Thyroid gland (tissue), 4 donors: Measurements from ENCODE around the gene PDIA6. TPM values are rescaled to one million over a fixed set of nuclear protein-coding genes. Genes with fewer than 3 reads are reported as not detected.
"Not testable (repeated sequence)": the region's sequence is repeated elsewhere in the genome, so short reads cannot be mapped to it uniquely, and the experiment has no call there.

Source experiments
- DNase-seq, 2 donors: peaks; one replicate each; pipeline ENCODE4 v3.0.0-alpha.2; 2019
- H3K27ac ChIP-seq, 3 donors: fragments of 200-600 bp; sonication (generic); 1 replicate in 2 of 3; 2 replicates in 1 of 3; pipeline ENCODE4 v1.5.1; 2016 to 2019; ENCODE audit warnings: mild to moderate bottlenecking in 1 of 3, moderate library complexity in 1 of 3
- H3K27me3 ChIP-seq: fragments of 200-600 bp; sonication (generic); one replicate; pipeline ENCODE4 v1.5.1; 2019
- H3K36me3 ChIP-seq, 2 donors: fragments of 200-600 bp; sonication (generic); one replicate each; pipeline ENCODE4 v1.5.1; 2016 to 2019
- H3K4me1 ChIP-seq, 2 donors: fragments of 200-600 bp; sonication (generic); one replicate each; pipeline ENCODE4 v1.5.1; 2017 to 2019
- H3K4me3 ChIP-seq, 3 donors: fragments of 200-600 bp; sonication (generic); replicated peaks in 1 of 3; 1 replicate in 2 of 3; 2 replicates in 1 of 3; pipeline ENCODE4 v1.5.1; 2016; ENCODE audit warnings: mild to moderate bottlenecking in 1 of 3
- H3K9me3 ChIP-seq: fragments of 200-600 bp; sonication (generic); one replicate; pipeline ENCODE4 v1.5.1; 2017
- CTCF ChIP-seq, 6 experiments: fragments of 200-600 bp in 3 of 6; fragments of 450-650 bp in 3 of 6; sonication (generic) in 3 of 6; IDR thresholded peaks; one replicate each; pipeline ENCODE4 v1.5.1; 2016 to 2019; ENCODE audit warnings: antibody characterized with exemption in 6 of 6, mild to moderate bottlenecking in 2 of 6, inconsistent platforms in 1 of 6, moderate library complexity in 1 of 6
- POLR2A ChIP-seq, 2 donors: fragments of 450-650 bp; IDR thresholded peaks; one replicate each; pipeline ENCODE4 v1.6.1; 2017; ENCODE audit warnings: antibody characterized with exemption in 2 of 2, mild to moderate bottlenecking in 2 of 2, moderate library complexity in 1 of 2
- WGBS, 2 donors: methylation state at CpG; one replicate each; pipeline ENCODE4 v1.1.5; 2017; 5-methylcytosine and 5-hydroxymethylcytosine counted together
- intact Hi-C: fragments of 100-400 bp; cut with DNase I; formaldehyde crosslinking; loops from one replicate; pipeline ENCODE4 v1.15.1; 2023
- total RNA-seq, 4 donors: library from RNA; depleted of rRNA; stranded (reverse); fragments of >200 nt; gene quantifications; one replicate each; pipeline ENCODE4 v1.2.3, GENCODE V29; 2016

The PDIA6 gene
- total RNA-seq, 4 donors from 2014 or later, result 227 to 540 (median 414) TPM

- H3K27me3 ChIP-seq, result no peaks in the 10 kb centered on the region
- H3K36me3 ChIP-seq, result no peaks in the 10 kb centered on the region
- intact Hi-C loops, result no loop called here
- no peaks in the 10 kb centered on the region for H3K4me1 ChIP-seq
- TF ChIP-seq POLR2A (IDR thresholded peaks at IDR 0.05) (no peak), CTCF (IDR thresholded peaks at IDR 0.05) (no peak)
- H3K9me3 ChIP-seq, result no peaks in the 10 kb centered on the region
- no peak overlapping the region for H3K4me3 ChIP-seq
- no peak overlapping the region for H3K27ac ChIP-seq
- no peak for DNase-seq
- 88 to 92% methylated on average over 4 of the region's 4 CpGs for WGBS, 2 donors
Observed at GRCh38 chr2:10824191-10824590, 11.6 kb upstream of the PDIA6 start.

GRCh38 chr2:10820978-10821695, 8.6 kb upstream of the PDIA6 start:
- TF ChIP-seq POLR2A (IDR thresholded peaks at IDR 0.05) (no peak), CTCF (IDR thresholded peaks at IDR 0.05) (no peak)
- intact Hi-C loops, result no loop called here

DNA sequence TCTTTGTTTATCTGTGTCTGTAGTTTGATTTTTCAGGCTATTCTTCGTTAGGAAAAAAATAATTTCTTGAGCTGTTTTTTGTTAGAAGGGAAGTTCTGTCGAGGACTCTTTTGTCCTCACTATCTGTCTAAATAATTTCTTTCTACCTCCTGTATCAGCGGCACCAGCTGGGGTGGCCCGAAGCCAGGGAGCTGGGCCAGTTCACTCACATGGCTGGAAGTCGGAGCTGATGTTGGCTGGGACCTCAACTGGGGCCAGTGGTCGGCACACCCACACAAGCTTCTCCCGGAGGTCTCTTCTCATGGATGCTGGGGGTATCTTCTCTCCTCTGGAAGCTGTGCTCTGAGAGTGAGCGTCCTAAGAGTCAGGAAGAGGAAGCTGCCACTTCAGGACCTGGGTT, 8.0 kb upstream of the PDIA6 start:
- Histone ChIP-seq H3K36me3 (no peaks in the 10 kb centered on the region), H3K9me3 (no peaks in the 10 kb centered on the region), H3K27me3 (no peaks in the 10 kb centered on the region), H3K4me1 (no peaks in the 10 kb centered on the region), H3K4me3 (no peak overlapping the region), H3K27ac (no peak overlapping the region)
- TF ChIP-seq POLR2A (IDR thresholded peaks at IDR 0.05) (no peak), CTCF (IDR thresholded peaks at IDR 0.05) (no peak)
- WGBS, 2 donors, result 50 to 56% methylated on average over 6 to 8 of the region's 8 CpGs
- DNase-seq, result no peak
- intact Hi-C loops, result no loop called here

More at GRCh38 chr2:10820978-10821695, 8.6 kb upstream of the PDIA6 start:
- no peaks in the 10 kb centered on the region for H3K27me3 ChIP-seq
- H3K27ac ChIP-seq, result no peak overlapping the region
- WGBS, 2 donors, result 67 to 77% methylated on average over 13 of the region's 13 CpGs
- H3K36me3 ChIP-seq, result no peaks in the 10 kb centered on the region
- no peak overlapping the region for H3K4me3 ChIP-seq
- H3K4me1 ChIP-seq, result no peaks in the 10 kb centered on the region
- DNase-seq, result no peak
- H3K9me3 ChIP-seq, result no peaks in the 10 kb centered on the region

- H3K27me3 ChIP-seq, result no peaks in the 10 kb centered on the region
- intact Hi-C loops, result no loop called here
- H3K36me3 ChIP-seq, result no peaks in the 10 kb centered on the region
- no peak for DNase-seq
- TF ChIP-seq CTCF (IDR thresholded peaks at IDR 0.05) (no peak), POLR2A (IDR thresholded peaks at IDR 0.05) (no peak)
- no peak overlapping the region for H3K4me3 ChIP-seq
- H3K27ac ChIP-seq, result no peak overlapping the region
- WGBS, 2 donors, result 87 to 94% methylated on average over 12 of the region's 12 CpGs
- no peaks in the 10 kb centered on the region for H3K9me3 ChIP-seq
- H3K4me1 ChIP-seq, result no peaks in the 10 kb centered on the region
Observed at GRCh38 chr2:10819714-10820314, 7.2 kb upstream of the PDIA6 start.

DNA sequence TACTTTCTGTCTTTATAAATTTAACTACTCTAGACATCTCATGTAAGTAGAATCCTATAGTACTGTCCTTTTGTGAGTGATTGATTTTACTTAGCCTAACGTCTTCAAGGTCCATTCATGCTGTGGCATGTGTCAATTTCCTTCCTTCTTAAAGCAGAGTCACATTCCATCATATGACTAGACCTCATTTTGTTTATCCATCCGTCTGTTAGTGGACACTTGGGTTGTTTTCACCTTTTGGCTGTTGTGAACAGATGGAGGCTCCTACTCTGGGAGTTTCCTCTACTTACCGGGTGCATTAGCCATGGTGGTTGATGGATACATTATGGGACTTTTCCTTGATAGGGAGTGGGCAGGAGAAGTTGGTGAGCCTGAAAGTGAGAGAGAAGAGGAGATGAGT, 6.4 kb upstream of the PDIA6 start:
- H3K9me3 ChIP-seq, result no peaks in the 10 kb centered on the region
- 77 to 81% methylated on average over 3 of the region's 3 CpGs for WGBS, 2 donors
- intact Hi-C loops, result no loop called here
- H3K27me3 ChIP-seq, result no peaks in the 10 kb centered on the region
- no peaks in the 10 kb centered on the region for H3K36me3 ChIP-seq
- H3K4me1 ChIP-seq, result no peaks in the 10 kb centered on the region
- no peak overlapping the region for H3K4me3 ChIP-seq
- H3K27ac ChIP-seq, result no peak overlapping the region
- TF ChIP-seq POLR2A (IDR thresholded peaks at IDR 0.05) (no peak), CTCF (IDR thresholded peaks at IDR 0.05) (no peak)
- DNase-seq, result no peak

DNA sequence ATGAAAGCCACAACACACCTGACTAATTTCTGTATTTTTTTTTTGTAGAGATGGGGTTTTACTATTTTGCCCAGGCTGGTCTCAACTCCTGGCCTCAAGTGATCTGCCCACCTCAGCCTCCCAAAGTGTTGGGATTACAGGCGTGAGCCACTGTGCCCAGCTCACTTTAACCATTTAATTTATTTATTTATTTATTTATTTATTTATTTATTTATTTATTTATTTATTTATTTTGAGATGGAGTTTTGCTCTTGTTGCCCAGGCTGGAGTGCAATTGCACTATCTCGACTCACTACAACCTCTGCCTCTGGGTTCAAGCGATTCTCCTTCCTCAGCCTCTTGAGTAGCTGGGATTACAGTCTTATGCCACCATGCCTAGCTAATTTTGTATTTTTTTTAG, 5.7 kb upstream of the PDIA6 start:
- WGBS, 2 donors, result 85 to 95% methylated on average over 3 of the region's 3 CpGs
- DNase-seq, intact Hi-C loops: not testable (repeated sequence)

More for the DNA sequence above, 5.7 kb upstream of the PDIA6 start:
- H3K27ac ChIP-seq, H3K4me3 ChIP-seq, H3K27me3 ChIP-seq, H3K9me3 ChIP-seq, H3K4me1 ChIP-seq, H3K36me3 ChIP-seq: not testable (repeated sequence)
